Measurements from ENCODE around the gene SCAP. TPM values are rescaled to one million over a fixed set of nuclear protein-coding genes. Genes with fewer than 3 reads are reported as not detected.

The SCAP gene
- total RNA-seq, 1 donor from 2014 or later = 84.7 TPM

GRCh38 chr3:47420511-47421484 is 54.9 kb downstream of the SCAP start:
- intact Hi-C loops (cut with DNase I) = loop anchor here (5.0 kb wide), 1 partner anchor 57 kb away; the partner anchor contains the start of gene SCAP
- no peak overlapping the region for H3K4me3 ChIP-seq
- DNase-seq (ENCODE audit: extremely low spot score in 2 of 2) = no peak
- peak overlapping the region; percentile 81 for H3K27ac ChIP-seq
- no peaks in the 10 kb centered on the region for H3K9me3 ChIP-seq
- H3K36me3 ChIP-seq = peaks cover 0 to 41% of the 10 kb centered on the region in 2 donors
- TF ChIP-seq CTCF (IDR thresholded peaks at IDR 0.05) = peak; percentile 88 to 93 (median 91)
- TF ChIP-seq POLR2AphosphoS5 (IDR thresholded peaks at IDR 0.05; ENCODE audit: insufficient read depth in 1 of 2, low read depth in 1 of 2) = peak; percentile 22 to 53
- TF ChIP-seq POLR2A (IDR thresholded peaks at IDR 0.05) = no peak
- H3K27me3 ChIP-seq = no peaks in the 10 kb centered on the region
- peaks cover 17% of the 10 kb centered on the region for H3K4me1 ChIP-seq

GRCh38 chr3:47420044-47420430 is 55.7 kb downstream of the SCAP start:
- Histone ChIP-seq H3K4me1 (peaks cover 17% of the 10 kb centered on the region), H3K4me3 (no peak overlapping the region), H3K27ac (no peak overlapping the region), H3K36me3 (peaks cover 0 to 35% of the 10 kb centered on the region in 2 donors), H3K9me3 (no peaks in the 10 kb centered on the region), H3K27me3 (no peaks in the 10 kb centered on the region)
- TF ChIP-seq POLR2A (IDR thresholded peaks at IDR 0.05) = no peak
- no peak for TF ChIP-seq POLR2AphosphoS5 (IDR thresholded peaks at IDR 0.05; ENCODE audit: insufficient read depth in 1 of 2, low read depth in 1 of 2)
- TF ChIP-seq CTCF (IDR thresholded peaks at IDR 0.05) = no peak
- no peak for DNase-seq (ENCODE audit: extremely low spot score in 2 of 2)
- intact Hi-C loops (cut with DNase I) = loop anchor here (5.0 kb wide), 1 partner anchor 57 kb away; the partner anchor contains the start of gene SCAP

GRCh38 chr3:47419083-47420043 is 56.4 kb downstream of the SCAP start:
- H3K36me3 ChIP-seq = peaks cover 0 to 35% of the 10 kb centered on the region in 2 donors
- no peaks in the 10 kb centered on the region for H3K9me3 ChIP-seq
- DNase-seq (ENCODE audit: extremely low spot score in 2 of 2) = no peak
- H3K27me3 ChIP-seq = no peaks in the 10 kb centered on the region
- intact Hi-C loops (cut with DNase I) = loop anchor here (5.0 kb wide), 1 partner anchor 58 kb away; the partner anchor contains the start of gene SCAP
- no peak for TF ChIP-seq CTCF (IDR thresholded peaks at IDR 0.05)
- TF ChIP-seq POLR2A (IDR thresholded peaks at IDR 0.05) = no peak
- no peak for TF ChIP-seq POLR2AphosphoS5 (IDR thresholded peaks at IDR 0.05; ENCODE audit: insufficient read depth in 1 of 2, low read depth in 1 of 2)
- no peak overlapping the region for H3K27ac ChIP-seq
- peaks cover 17% of the 10 kb centered on the region for H3K4me1 ChIP-seq
- H3K4me3 ChIP-seq = no peak overlapping the region

- Histone ChIP-seq H3K4me1 (peaks cover 17% of the 10 kb centered on the region), H3K36me3 (peaks cover 0 to 43% of the 10 kb centered on the region in 2 donors), H3K27me3 (no peaks in the 10 kb centered on the region), H3K27ac (no peak overlapping the region), H3K4me3 (no peak overlapping the region), H3K9me3 (no peaks in the 10 kb centered on the region)
- TF ChIP-seq POLR2AphosphoS5 (IDR thresholded peaks at IDR 0.05; ENCODE audit: insufficient read depth in 1 of 2, low read depth in 1 of 2) = no peak
- TF ChIP-seq POLR2A (IDR thresholded peaks at IDR 0.05) = no peak
- TF ChIP-seq CTCF (IDR thresholded peaks at IDR 0.05) = no peak
- DNase-seq (ENCODE audit: extremely low spot score in 2 of 2) = no peak
- intact Hi-C loops (cut with DNase I) = no loop called here
Observed at GRCh38 chr3:47418167-47419082, 57.3 kb downstream of the SCAP start.

Data from vagina (tissue), 2 donors.